Lung (tissue), 12 donors: Measurements from ENCODE around the gene SHANK1. TPM values are rescaled to one million over a fixed set of nuclear protein-coding genes. Genes with fewer than 3 reads are reported as not detected.

Source experiments
- ATAC-seq: fragments of 200-7000 bp; cut with Tn5 transposase; one replicate; pipeline ENCODE4 v1.9.1; 2020; ENCODE audit warnings: moderate number of reproducible peaks; ENCODE audit not compliant: insufficient read depth, low FRiP score
- DNase-seq, 3 donors: peaks; one replicate each; pipeline ENCODE4 v3.0.0-alpha.2; 2013 to 2017
- H3K27ac ChIP-seq, 2 donors: one replicate each; pipeline ENCODE4 v1.5.1; 2013; ENCODE audit warnings: mild to moderate bottlenecking in 2 of 2, moderate library complexity in 2 of 2, control low read depth in 1 of 2, inconsistent platforms in 1 of 2, low read depth in 1 of 2, low read length in 1 of 2
- H3K27me3 ChIP-seq, 3 donors: one replicate each; pipeline ENCODE4 v1.5.1; 2013; ENCODE audit warnings: low read length in 2 of 3; ENCODE audit not compliant: control insufficient read depth in 3 of 3, insufficient read depth in 3 of 3
- H3K36me3 ChIP-seq, 4 donors: one replicate each; pipeline ENCODE4 v1.5.1; 2013; ENCODE audit warnings: low read length in 4 of 4, mild to moderate bottlenecking in 1 of 4, moderate library complexity in 1 of 4; ENCODE audit not compliant: control insufficient read depth in 4 of 4, insufficient read depth in 4 of 4
- H3K4me1 ChIP-seq, 5 donors: one replicate each; pipeline ENCODE4 v1.5.1; 2013; ENCODE audit warnings: low read length in 5 of 5, mild to moderate bottlenecking in 2 of 5, moderate library complexity in 1 of 5; ENCODE audit not compliant: control insufficient read depth in 5 of 5, insufficient read depth in 5 of 5
- H3K4me3 ChIP-seq: one replicate; pipeline ENCODE4 v1.5.1; 2013; ENCODE audit warnings: mild to moderate bottlenecking, control low read depth, moderate library complexity
- H3K9ac ChIP-seq, 2 donors: one replicate each; pipeline ENCODE4 v1.5.1; 2013; ENCODE audit warnings: low read length in 2 of 2, control low read depth in 1 of 2; ENCODE audit not compliant: insufficient read depth in 1 of 2
- H3K9me3 ChIP-seq, 4 donors: one replicate each; pipeline ENCODE4 v1.5.1; 2013; ENCODE audit warnings: low read length in 3 of 4, mild to moderate bottlenecking in 1 of 4, moderate library complexity in 1 of 4; ENCODE audit not compliant: control insufficient read depth in 4 of 4, insufficient read depth in 3 of 4
- WGBS, 2 donors: extraction: QIAGEN DNeasy Blood & Tissue Kit; methylation state at CpG; one replicate each; pipeline ENCODE4 v1.1.7; 2013; 5-methylcytosine and 5-hydroxymethylcytosine counted together
- polyA plus RNA-seq, 2 donors: library from polyadenylated mRNA; stranded (reverse); fragments of 200-250 nt; gene quantifications; one replicate each; pipeline ENCODE4 v1.2.1, GENCODE V29; 2013
- total RNA-seq, 2 donors: library from RNA; depleted of rRNA in 1 of 2; stranded (reverse); fragments of >200 nt in 1 of 2; gene quantifications; one replicate each; pipeline ENCODE4 v1.2.1, GENCODE V29; 2014 to 2021
- TF ChIP-seq, protein P1 (sequence below): IDR thresholded peaks from 2 replicates; pipeline ENCODE4 v1.5.1; 2012; ENCODE audit warnings: mild to moderate bottlenecking; ENCODE audit errors: control extremely low read depth, extremely low read depth
- donor health status: control.
- donor health status: control.
- donor health status: Bipolar disorder and iron deficiency.
- donor health status: healthy.
- donor health status: DM: yes; HTN: yes; CAD: no.

Gene SHANK1
- total and polyA plus RNA-seq, 4 donors = 0.15 to 1.2 (median 0.21) TPM

DNA sequence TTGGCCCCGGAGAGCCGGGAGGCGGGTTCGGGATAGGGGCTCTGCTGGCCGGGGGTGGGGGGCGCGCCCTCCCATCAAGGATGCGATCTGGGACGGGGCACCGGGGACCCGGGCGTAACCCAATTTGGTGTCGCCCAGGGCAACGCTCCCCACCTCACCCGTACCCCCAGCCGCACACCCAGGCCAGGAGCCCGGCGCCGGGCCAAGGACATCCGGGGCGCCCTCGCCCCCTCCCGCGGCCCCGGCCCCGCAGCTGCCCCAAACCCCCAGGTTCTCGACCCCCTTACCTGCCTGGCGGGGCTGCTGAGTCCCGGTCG, 525 bp downstream of the SHANK1 start:
- Histone ChIP-seq H3K4me3 (no peak overlapping the region), H3K4me1 (peaks cover 0 to 25% (median 0%) of the 10 kb centered on the region in 5 donors), H3K27ac (no peak overlapping the region), H3K9me3 (peaks cover 0 to 5% (median 0%) of the 10 kb centered on the region in 4 donors), H3K27me3 (peaks cover 0 to 29% (median 0%) of the 10 kb centered on the region in 3 donors), H3K9ac (no peak overlapping the region), H3K36me3 (no peaks in the 10 kb centered on the region)
- WGBS, 2 donors = 2 to 4% methylated on average over 5 to 30 of the region's 30 CpGs
- TF ChIP-seq, protein P1, sequence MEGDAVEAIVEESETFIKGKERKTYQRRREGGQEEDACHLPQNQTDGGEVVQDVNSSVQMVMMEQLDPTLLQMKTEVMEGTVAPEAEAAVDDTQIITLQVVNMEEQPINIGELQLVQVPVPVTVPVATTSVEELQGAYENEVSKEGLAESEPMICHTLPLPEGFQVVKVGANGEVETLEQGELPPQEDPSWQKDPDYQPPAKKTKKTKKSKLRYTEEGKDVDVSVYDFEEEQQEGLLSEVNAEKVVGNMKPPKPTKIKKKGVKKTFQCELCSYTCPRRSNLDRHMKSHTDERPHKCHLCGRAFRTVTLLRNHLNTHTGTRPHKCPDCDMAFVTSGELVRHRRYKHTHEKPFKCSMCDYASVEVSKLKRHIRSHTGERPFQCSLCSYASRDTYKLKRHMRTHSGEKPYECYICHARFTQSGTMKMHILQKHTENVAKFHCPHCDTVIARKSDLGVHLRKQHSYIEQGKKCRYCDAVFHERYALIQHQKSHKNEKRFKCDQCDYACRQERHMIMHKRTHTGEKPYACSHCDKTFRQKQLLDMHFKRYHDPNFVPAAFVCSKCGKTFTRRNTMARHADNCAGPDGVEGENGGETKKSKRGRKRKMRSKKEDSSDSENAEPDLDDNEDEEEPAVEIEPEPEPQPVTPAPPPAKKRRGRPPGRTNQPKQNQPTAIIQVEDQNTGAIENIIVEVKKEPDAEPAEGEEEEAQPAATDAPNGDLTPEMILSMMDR = no peak
- ATAC-seq = no peak
- DNase-seq = no peak

DNA sequence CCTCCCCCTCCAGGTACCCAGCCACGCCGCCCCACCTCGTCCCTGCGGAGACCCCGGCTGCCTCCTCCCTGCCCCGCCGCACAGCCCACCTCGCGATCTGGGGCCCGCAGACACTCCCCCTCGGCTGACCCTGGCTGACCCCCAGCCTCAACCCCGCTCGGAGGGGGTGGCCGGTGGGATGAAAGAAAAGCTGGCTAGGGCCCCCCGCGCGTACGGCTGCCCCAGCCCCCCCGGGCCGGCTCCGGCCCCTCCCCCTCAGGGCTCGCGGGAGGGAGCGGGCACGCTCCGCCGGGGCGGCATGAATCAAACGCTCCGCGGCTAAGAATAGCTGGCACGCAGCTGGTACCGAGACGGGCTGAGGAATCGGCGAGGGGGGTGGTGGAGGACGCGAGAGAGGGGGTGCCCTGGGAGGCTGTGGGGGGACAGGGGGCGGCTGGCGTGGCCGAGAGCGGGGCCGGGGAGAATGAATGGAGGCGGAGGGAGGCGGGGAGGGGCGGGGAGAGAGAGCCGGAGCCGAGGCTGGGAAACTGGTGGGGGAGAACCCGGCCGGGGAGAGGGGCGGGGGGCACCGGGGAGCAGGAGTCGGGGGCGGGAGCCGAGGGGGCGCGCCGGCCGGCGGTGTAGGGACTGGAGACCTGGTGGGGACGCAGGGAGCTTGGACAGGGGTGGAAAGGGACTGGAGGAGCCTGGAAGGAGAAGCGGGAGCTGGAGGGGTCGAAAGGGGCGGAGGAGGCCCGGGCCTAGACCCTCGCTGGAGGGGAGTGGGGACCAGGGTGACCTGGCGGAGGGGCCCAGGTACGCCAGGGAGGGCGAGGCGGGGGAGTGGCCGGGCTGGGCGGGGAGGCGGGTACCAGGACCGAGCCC, 1.1 kb downstream of the SHANK1 start:
- H3K4me3 ChIP-seq = no peak overlapping the region
- no peaks in the 10 kb centered on the region for H3K36me3 ChIP-seq
- H3K27ac ChIP-seq = no peak overlapping the region
- H3K9ac ChIP-seq = no peak overlapping the region
- 0 to 1% methylated on average over 56 to 73 of the region's 74 CpGs for WGBS, 2 donors
- ATAC-seq (no peak), DNase-seq (peak in 2 of 3 donors; percentile 26 to 29)
- TF ChIP-seq, protein P1 = no peak
- H3K4me1 ChIP-seq = peaks cover 0 to 22% (median 0%) of the 10 kb centered on the region in 5 donors
- peaks cover 0 to 5% (median 0%) of the 10 kb centered on the region in 4 donors for H3K9me3 ChIP-seq
- H3K27me3 ChIP-seq = peaks cover 0 to 26% (median 0%) of the 10 kb centered on the region in 3 donors

DNA sequence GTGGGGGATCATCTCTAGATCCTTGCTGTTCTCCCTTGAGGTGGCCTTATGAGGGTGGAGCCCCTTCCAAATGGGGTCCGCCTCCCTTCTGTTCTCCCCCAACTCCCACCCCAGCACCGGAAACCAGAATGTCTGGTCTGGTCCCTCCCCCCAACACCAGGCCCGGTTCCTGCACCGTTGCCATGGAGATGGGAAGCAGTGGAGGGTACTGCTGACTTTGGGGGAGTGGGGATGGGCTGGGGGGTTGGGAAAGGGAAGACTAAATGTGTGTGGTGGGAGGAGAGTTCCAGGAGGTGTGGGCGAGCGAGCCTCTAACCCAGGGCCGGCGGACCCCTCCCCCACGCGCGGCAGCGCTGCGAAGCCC, 1.7 kb downstream of the SHANK1 start:
- TF ChIP-seq, protein P1 = no peak
- WGBS, 2 donors = 4 to 8% methylated on average over 4 to 13 of the region's 13 CpGs
- H3K4me3 ChIP-seq = no peak overlapping the region

More for the DNA sequence above, 1.7 kb downstream of the SHANK1 start:
- DNase-seq = no peak
- Histone ChIP-seq H3K36me3 (no peaks in the 10 kb centered on the region), H3K9ac (no peak overlapping the region), H3K9me3 (peaks cover 0 to 5% (median 0%) of the 10 kb centered on the region in 4 donors), H3K27me3 (peaks cover 0 to 25% (median 4%) of the 10 kb centered on the region in 3 donors), H3K27ac (no peak overlapping the region), H3K4me1 (peaks cover 0 to 19% (median 0%) of the 10 kb centered on the region in 5 donors)
- ATAC-seq = no peak
